HG02884 (cell line): ENCODE data around the gene NLRP9.
"Not testable (repeated sequence)": the region's sequence is repeated elsewhere in the genome, so short reads cannot be mapped to it uniquely, and the experiment has no call there.

Experiments
- ATAC-seq: cut with Tn5 transposase; IDR thresholded peaks from one replicate; pipeline ENCODE4 v1.9.1; 2021; ENCODE audit warnings: mild to moderate bottlenecking, moderate library complexity; ENCODE audit not compliant: unreplicated experiment

The NLRP9 gene

GRCh38 chr19:55738302-55738701, at the start of gene NLRP9:
Gene NLRP9, minus strand, starts transcription at chr19:55738402. Its CDS starts 28 bp downstream, at chr19:55738374.
- ATAC-seq, result no peak

- ATAC-seq, result no peak
Measured at GRCh38 chr19:55781112-55781511, 42.9 kb upstream of the NLRP9 start.

GRCh38 chr19:55778331-55778730, 40.1 kb upstream of the NLRP9 start:
- ATAC-seq, result no peak

GRCh38 chr19:55777528-55777927, 39.3 kb upstream of the NLRP9 start:
- ATAC-seq, result no peak

- not testable (repeated sequence) for ATAC-seq
Measured at GRCh38 chr19:55769632-55770031, 31.4 kb upstream of the NLRP9 start.

GRCh38 chr19:55768818-55769217, 30.6 kb upstream of the NLRP9 start, which contains the start of gene RFPL4AL1:
Gene RFPL4AL1, plus strand, starts transcription at chr19:55769118. Its CDS starts 2,687 bp downstream, at chr19:55771805.
- ATAC-seq, result not testable (repeated sequence)

- no peak for ATAC-seq
Measured at GRCh38 chr19:55766466-55766865, 28.3 kb upstream of the NLRP9 start.

GRCh38 chr19:55758797-55759196, 20.6 kb upstream of the NLRP9 start, which contains the start of gene RFPL4A:
Gene RFPL4A, plus strand, starts transcription at chr19:55759097. Its CDS starts 2,704 bp downstream, at chr19:55761801.
- not testable (repeated sequence) for ATAC-seq

GRCh38 chr19:55756808-55757207, 18.6 kb upstream of the NLRP9 start:
- not testable (repeated sequence) for ATAC-seq

GRCh38 chr19:55753401-55753800, 15.2 kb upstream of the NLRP9 start:
- ATAC-seq, result no peak

GRCh38 chr19:55750715-55751114, 12.5 kb upstream of the NLRP9 start:
- no peak for ATAC-seq

GRCh38 chr19:55730378-55730777, 7.8 kb downstream of the NLRP9 start:
- ATAC-seq, result not testable (repeated sequence)

GRCh38 chr19:55723491-55723890, 14.7 kb downstream of the NLRP9 start:
- ATAC-seq, result no peak

GRCh38 chr19:55720801-55721200, 17.4 kb downstream of the NLRP9 start:
- ATAC-seq, result no peak

- no peak for ATAC-seq
Measured at GRCh38 chr19:55720214-55720746, 17.9 kb downstream of the NLRP9 start.

GRCh38 chr19:55717879-55718711, 20.1 kb downstream of the NLRP9 start:
- not testable (repeated sequence) for ATAC-seq

- no peak for ATAC-seq
Measured at GRCh38 chr19:55717251-55717650, 21.0 kb downstream of the NLRP9 start.

- no peak for ATAC-seq
Measured at GRCh38 chr19:55716531-55716930, 21.7 kb downstream of the NLRP9 start.

- no peak for ATAC-seq
Measured at GRCh38 chr19:55712804-55713631, 25.2 kb downstream of the NLRP9 start.

- no peak for ATAC-seq
Measured at GRCh38 chr19:55711719-55712118, 26.5 kb downstream of the NLRP9 start.

- ATAC-seq, result no peak
Measured at GRCh38 chr19:55705972-55706371, 32.2 kb downstream of the NLRP9 start.
